NT2/D1 (cell line): ENCODE results near the gene OTOG.

Source experiments
- SUZ12 ChIP-seq: IDR thresholded peaks from 2 replicates; pipeline ENCODE4 v1.6.1; 2011; ENCODE audit not compliant: insufficient read length, insufficient read depth; ENCODE audit errors: extremely low read depth
- ZNF274 ChIP-seq: IDR thresholded peaks from 2 replicates; pipeline ENCODE4 v1.6.1; 2011; ENCODE audit warnings: mild to moderate bottlenecking, low read depth, low read length

- TF ChIP-seq ZNF274 (no peak), SUZ12 (no peak)
These were observed 36.4 kb upstream of the OTOG start for GRCh38 chr11:17510507-17511206.
